Endothelial cell of hepatic sinusoid (primary cell): ENCODE measurements around the gene OBSL1.

Experiments
- in situ Hi-C: cut with HindIII; loops from 2 replicates; pipeline ENCODE4 v1.10.0; 2017; ENCODE audit warnings: low sequenced_read_pairs

The OBSL1 gene

GRCh38 chr2:219567791-219568361 is 3.5 kb downstream of the OBSL1 start:
- in situ Hi-C loops, result no loop called here

DNA sequence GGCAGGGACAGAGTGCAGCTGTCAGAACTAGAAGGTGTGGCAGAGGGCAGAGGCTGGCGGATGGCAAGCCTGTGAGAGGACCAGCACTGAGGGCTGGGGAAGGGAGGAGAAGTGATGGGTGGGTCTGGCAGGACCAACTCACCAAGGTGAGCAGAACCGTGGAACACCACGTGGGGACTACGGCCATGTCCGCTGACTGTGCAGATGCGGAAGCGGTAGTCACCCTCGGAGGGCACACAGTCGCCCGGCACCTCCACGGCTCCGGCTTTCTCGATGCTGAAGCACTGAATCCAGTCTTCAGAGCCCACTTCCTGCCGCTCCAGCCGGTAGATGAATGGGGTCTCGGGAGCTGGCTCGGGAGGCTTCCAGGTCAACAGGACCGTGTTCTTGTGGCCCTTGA is 4.2 kb downstream of the OBSL1 start:
- in situ Hi-C loops, result no loop called here

DNA sequence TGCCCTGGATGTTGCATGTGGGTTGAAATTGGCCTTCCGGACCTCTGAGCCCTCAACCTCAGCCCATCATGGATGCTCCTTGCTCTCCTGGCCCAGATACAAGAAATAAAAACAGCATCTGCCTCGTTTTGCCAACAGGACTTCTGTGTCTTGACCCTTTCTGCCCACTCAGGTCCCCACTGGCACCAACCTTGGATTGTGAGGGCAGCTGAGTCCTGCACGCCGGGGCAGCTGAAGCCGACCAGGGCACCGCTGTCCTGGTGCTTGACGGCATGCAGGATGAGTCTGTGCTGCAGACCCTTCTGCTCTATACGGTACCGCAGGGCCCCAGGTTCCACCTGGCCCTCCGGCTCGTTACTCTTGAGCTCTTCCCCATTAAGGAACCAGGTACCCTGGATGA is 4.7 kb downstream of the OBSL1 start:
- in situ Hi-C loops, result no loop called here

GRCh38 chr2:219565130-219566080 is 5.9 kb downstream of the OBSL1 start:
- in situ Hi-C loops, result no loop called here

GRCh38 chr2:219563271-219563928 is 7.9 kb downstream of the OBSL1 start:
- in situ Hi-C loops, result no loop called here

- in situ Hi-C loops, result no loop called here
These were observed 9.0 kb downstream of the OBSL1 start for GRCh38 chr2:219562049-219563020.

- in situ Hi-C loops, result no loop called here
These were observed 9.9 kb downstream of the OBSL1 start for GRCh38 chr2:219561179-219562048.

- in situ Hi-C loops, result no loop called here
These were observed 10.5 kb downstream of the OBSL1 start for GRCh38 chr2:219560893-219561178.

DNA sequence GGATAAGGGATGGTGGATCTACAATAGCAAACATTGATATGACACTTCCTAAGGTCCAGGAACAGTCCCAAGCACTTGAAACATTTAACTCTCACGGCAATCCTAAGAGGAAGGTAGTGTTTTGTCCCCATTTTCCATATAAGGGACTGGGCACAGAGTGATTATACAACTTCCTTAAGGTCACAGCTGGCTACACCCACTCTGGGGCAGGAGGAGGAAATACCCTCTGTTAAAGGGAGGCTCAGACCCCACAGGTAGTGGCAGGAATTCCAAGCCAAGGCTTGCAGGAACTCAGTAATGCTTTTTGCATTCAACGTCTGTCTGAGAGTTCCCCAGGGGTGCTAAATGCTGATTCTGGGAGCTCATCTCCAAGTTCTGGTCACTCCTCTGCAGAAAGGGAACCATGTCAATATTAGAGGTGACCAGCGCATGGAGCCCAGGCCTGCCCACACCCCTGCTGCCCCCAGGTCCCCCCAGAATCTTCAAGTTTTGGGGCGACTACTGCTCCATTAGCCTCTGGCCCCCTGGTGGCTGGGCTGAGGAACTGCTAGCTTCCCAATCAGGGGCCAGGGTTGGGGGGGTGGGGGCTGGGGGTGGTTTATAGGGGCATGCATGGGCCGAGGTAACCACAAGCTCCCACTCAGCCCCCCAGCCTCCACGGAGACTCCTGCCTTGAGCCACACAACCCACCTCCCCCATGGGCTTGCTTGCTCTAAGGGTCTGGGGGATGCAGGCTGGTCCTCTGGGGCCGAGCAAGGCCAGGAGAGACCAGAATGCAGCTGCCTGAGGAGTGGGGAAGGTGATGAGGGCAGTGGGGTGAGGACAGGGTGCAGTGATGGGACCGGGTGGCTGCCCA is 11.1 kb downstream of the OBSL1 start:
- in situ Hi-C loops, result no loop called here

- in situ Hi-C loops, result no loop called here
These were observed 12.0 kb downstream of the OBSL1 start for GRCh38 chr2:219559156-219559915.

DNA sequence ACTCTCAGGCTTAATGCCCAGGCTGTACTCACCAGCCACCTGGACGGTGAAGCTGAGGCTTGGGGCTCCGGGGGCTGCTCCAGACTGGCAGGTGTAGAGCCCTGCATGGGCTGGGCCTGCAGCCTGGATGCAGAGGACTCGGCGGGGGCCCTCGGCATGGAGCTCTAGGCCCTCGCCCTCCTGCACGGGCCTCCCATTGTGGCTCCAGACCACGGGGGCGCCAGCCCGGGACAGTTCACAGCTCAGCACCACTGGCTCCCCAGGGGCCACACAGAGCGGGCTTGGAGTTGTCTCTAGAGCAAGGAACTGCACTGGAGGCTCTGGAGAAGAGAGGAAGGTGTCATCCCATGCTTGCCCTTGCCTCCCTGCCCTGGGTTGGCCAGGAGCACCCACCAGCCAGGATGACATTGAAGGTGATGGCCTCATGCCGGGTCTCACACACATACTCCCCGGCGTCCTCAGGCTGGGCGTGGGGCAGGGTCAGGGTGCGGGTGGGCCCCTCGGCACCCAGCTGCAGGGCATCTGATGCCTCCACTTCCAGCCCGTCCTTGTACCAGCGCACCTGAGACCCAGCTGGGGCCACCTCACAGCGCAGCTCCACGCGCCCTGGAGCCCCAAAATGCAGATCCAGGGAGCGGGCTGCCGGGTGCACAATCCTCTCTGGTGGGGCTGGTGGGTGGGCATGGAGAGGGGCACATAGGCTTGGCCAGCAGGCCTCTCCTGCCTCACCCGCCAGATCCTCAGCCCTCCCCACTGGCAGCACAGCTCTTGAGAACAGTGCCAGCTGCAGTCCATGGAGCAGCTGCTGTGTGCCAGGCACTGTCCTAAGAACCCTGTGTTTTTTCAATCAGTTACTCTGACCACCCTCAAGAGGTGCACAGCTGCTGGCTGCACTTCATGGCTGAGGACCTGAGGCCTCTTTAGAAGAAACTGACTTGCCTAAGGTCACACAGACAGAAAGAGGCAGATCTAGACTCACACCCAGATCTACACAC is 13.3 kb downstream of the OBSL1 start:
- in situ Hi-C loops, result no loop called here

GRCh38 chr2:219557320-219557719 is 14.0 kb downstream of the OBSL1 start:
- in situ Hi-C loops, result no loop called here

GRCh38 chr2:219556413-219556812 is 14.9 kb downstream of the OBSL1 start:
- in situ Hi-C loops, result no loop called here

GRCh38 chr2:219555956-219556355 is 15.4 kb downstream of the OBSL1 start:
- in situ Hi-C loops, result no loop called here

DNA sequence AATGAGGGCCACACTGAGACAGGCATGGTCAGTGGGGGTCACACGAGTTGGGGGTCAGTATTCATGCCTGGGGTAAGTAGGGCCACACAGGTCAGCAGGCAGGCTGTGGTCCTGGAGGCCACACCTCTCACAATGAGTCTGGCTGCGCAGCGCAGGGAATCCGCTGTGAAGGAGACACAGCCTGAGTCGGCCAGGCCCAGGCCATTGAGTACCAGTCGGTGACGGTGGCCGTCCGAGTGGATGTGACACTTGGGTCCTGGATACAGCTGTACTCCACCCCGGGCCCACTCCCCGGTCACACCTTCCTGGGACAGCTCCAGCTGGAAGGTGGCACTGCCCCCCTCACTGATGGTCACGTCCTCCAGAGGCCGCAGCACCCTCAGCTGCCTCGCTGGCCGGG is 17.0 kb downstream of the OBSL1 start:
- in situ Hi-C loops, result no loop called here

DNA sequence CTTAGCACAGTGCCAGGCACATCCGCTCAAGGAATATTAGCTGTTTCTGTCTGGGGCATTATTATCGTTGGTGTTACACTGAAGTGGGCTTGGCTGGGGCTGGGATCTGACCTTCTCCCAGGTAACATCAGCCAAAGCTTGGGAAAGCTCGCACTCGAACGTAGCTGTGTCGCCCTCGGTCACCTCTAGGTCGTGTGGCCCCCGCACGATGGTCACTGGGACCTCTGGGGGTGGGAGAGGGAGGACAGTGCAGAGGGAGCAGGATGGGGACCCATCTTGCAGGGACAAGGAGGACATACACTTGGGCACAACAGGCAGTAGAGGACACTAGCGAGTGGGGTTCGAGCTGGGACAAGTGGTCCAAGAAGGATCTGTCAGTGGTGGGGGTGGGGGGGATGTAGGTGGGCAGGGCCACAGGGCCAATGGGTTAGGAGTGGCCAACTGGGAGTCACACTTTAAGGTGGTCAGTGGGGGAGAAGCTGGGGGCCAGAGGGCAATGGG is 17.8 kb downstream of the OBSL1 start:
- in situ Hi-C loops, result no loop called here

DNA sequence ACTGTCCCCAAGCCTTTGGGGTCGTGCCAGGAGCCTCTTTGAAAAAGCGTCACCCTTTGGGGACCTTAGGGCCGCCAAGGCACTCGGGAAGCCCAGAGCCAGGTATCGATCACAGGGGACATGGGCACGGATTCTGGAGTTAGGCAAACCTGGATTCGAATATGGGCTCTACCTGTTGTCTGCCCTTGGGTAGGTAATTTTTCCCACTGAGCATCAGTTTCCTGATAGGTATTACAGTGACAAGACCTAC is 18.2 kb downstream of the OBSL1 start:
- in situ Hi-C loops, result no loop called here
